H1 (cell line): ENCODE results near the gene NMT1. TPM values are rescaled to one million over a fixed set of nuclear protein-coding genes. Genes with fewer than 3 reads are reported as not detected.

Source experiments
- CTCF ChIA-PET: fragments of 300-600 bp; sonication (Branson Sonifier 250); formaldehyde crosslinking; loops from one replicate; lab custom pipeline; 2021; ENCODE audit not compliant: partially characterized antibody; lab: Charles Lee
- POLR2A ChIA-PET: fragments of 300-600 bp; sonication (Branson Sonifier 250); formaldehyde crosslinking; loops from one replicate; lab custom pipeline; 2021; ENCODE audit warnings: inconsistent platforms; ENCODE audit not compliant: partially characterized antibody; lab: Charles Lee
- DNase-seq, 2 experiments: peaks; one replicate each; pipeline versions ENCODE4 v3.0.0 to v3.0.0-alpha.2; 2010 to 2022; ENCODE audit warnings: low spot score in 2 of 2, low read depth in 1 of 2, mixed read lengths in 1 of 2
- FAIRE-seq: peaks from 2 replicates; lab custom pipeline; 2011; peaks lifted over from hg19 to GRCh38; lab: Jason Lieb, UNC
- H2AFZ ChIP-seq: 2 replicates; pipeline ENCODE4 v1.8.1; 2012; ENCODE audit warnings: low read length, inconsistent platforms
- H2AK5ac ChIP-seq: 2 replicates; pipeline ENCODE4 v1.6.1; 2013; ENCODE audit warnings: low read depth, low read length
- H2BK120ac ChIP-seq: replicated peaks from 2 replicates; pipeline ENCODE3; 2013; ENCODE audit warnings: low read depth, low read length, inconsistent platforms
- H2BK12ac ChIP-seq: 2 replicates; pipeline ENCODE4 v1.6.1; 2013; ENCODE audit warnings: low read depth, low read length
- H2BK15ac ChIP-seq: 2 replicates; pipeline ENCODE4 v1.6.1; 2013; ENCODE audit warnings: low read length
- H2BK20ac ChIP-seq: 2 replicates; pipeline ENCODE4 v1.6.1; 2013; ENCODE audit warnings: low read length
- H2BK5ac ChIP-seq: 2 replicates; pipeline ENCODE4 v1.6.1; 2013; ENCODE audit warnings: low read depth, low read length
- H3K14ac ChIP-seq: 2 replicates; pipeline ENCODE4 v1.6.1; 2013; ENCODE audit warnings: inconsistent platforms; ENCODE audit not compliant: insufficient read length
- H3K18ac ChIP-seq: 2 replicates; pipeline ENCODE4 v1.6.1; 2013; ENCODE audit warnings: low read length; ENCODE audit errors: extremely low read depth
- H3K23ac ChIP-seq: 2 replicates; pipeline ENCODE4 v1.6.1; 2013; ENCODE audit warnings: inconsistent platforms; ENCODE audit not compliant: insufficient read length
- H3K23me2 ChIP-seq: 2 replicates; pipeline ENCODE4 v1.6.1; 2013; ENCODE audit warnings: low read depth, low read length
- H3K27ac ChIP-seq: 2 replicates; pipeline ENCODE4 v1.6.1; 2011; ENCODE audit warnings: low read depth, low read length, inconsistent platforms
- H3K27me3 ChIP-seq, 4 experiments: replicated peaks in 1 of 4; 1 replicate in 1 of 4; 2 replicates in 3 of 4; pipeline versions ENCODE4 v1.6.1 to v1.8.1; 2011 to 2013; ENCODE audit warnings: low read length in 3 of 4, mild to moderate bottlenecking in 3 of 4, inconsistent platforms in 2 of 4, mixed read lengths in 2 of 4, moderate library complexity in 1 of 4; ENCODE audit not compliant: control insufficient read depth in 3 of 4, insufficient read depth in 3 of 4; ENCODE audit errors: extremely low read depth in 1 of 4
- H3K36me3 ChIP-seq, 4 experiments: 2 replicates each; pipeline versions ENCODE4 v1.6.1 to v1.8.1; 2011 to 2013; ENCODE audit warnings: mild to moderate bottlenecking in 4 of 4, low read length in 3 of 4, moderate library complexity in 2 of 4, control low read depth in 1 of 4, inconsistent platforms in 1 of 4; ENCODE audit not compliant: insufficient read depth in 4 of 4, control insufficient read depth in 2 of 4
- H3K4ac ChIP-seq: replicated peaks from 2 replicates; pipeline ENCODE3; 2013; ENCODE audit warnings: low read length, low read depth, mixed read lengths, inconsistent platforms; ENCODE audit not compliant: insufficient read length
- H3K4me1 ChIP-seq, 4 experiments: replicated peaks in 1 of 4; 1 replicate in 1 of 4; 2 replicates in 3 of 4; pipeline versions ENCODE4 v1.6.1 to v1.8.1; 2011 to 2013; ENCODE audit warnings: low read length in 3 of 4, inconsistent platforms in 2 of 4, mixed read lengths in 1 of 4; ENCODE audit not compliant: insufficient read depth in 4 of 4, control insufficient read depth in 3 of 4
- H3K4me2 ChIP-seq, 2 experiments: 2 replicates each; pipeline versions ENCODE4 v1.6.1 to v1.8.1; 2011 to 2013; ENCODE audit warnings: low read depth in 2 of 2, low read length in 2 of 2, control low read depth in 1 of 2, inconsistent platforms in 1 of 2, mild to moderate bottlenecking in 1 of 2; ENCODE audit not compliant: insufficient read depth in 1 of 2
- H3K4me3 ChIP-seq, 4 experiments: fragments of 200-600, 300-600 bp in 1 of 4; sonication (generic), shearing (Covaris generic), sonication (Bioruptor Twin) in 1 of 4; 2 replicates each; pipeline versions ENCODE4 v1.5.1 to v1.8.1; 2011 to 2016; ENCODE audit warnings: low read length in 4 of 4, low read depth in 3 of 4, control low read depth in 2 of 4, inconsistent platforms in 2 of 4, mild to moderate bottlenecking in 2 of 4, mixed read lengths in 1 of 4, moderate library complexity in 1 of 4; ENCODE audit not compliant: insufficient read depth in 2 of 4; ENCODE audit errors: extremely low read depth in 1 of 4
- H3K56ac ChIP-seq: replicated peaks from 2 replicates; pipeline ENCODE3; 2013; ENCODE audit warnings: low read depth, mild to moderate bottlenecking, mixed read lengths, low read length, inconsistent platforms; ENCODE audit not compliant: insufficient read length
- H3K79me1 ChIP-seq: 2 replicates; pipeline ENCODE4 v1.6.1; 2013; ENCODE audit warnings: low read depth, low read length, control low read depth
- H3K79me2 ChIP-seq, 2 experiments: 2 replicates each; pipeline versions ENCODE4 v1.6.1 to v1.8.1; 2012 to 2013; ENCODE audit warnings: low read length in 2 of 2, mild to moderate bottlenecking in 2 of 2, inconsistent platforms in 1 of 2; ENCODE audit not compliant: insufficient read depth in 2 of 2, control insufficient read depth in 1 of 2
- H3K9ac ChIP-seq, 4 experiments: replicated peaks in 1 of 4; 1 replicate in 1 of 4; 2 replicates in 3 of 4; pipeline versions ENCODE4 v1.6.1 to v1.8.1; 2011 to 2013; ENCODE audit warnings: low read depth in 3 of 4, low read length in 3 of 4, control low read depth in 2 of 4, mild to moderate bottlenecking in 2 of 4, moderate library complexity in 2 of 4, inconsistent platforms in 1 of 4; ENCODE audit errors: extremely low read depth in 1 of 4
- H3K9me3 ChIP-seq, 2 experiments: 2 replicates each; pipeline versions ENCODE4 v1.6.1 to v1.8.1; 2012 to 2013; ENCODE audit warnings: mild to moderate bottlenecking in 2 of 2, moderate library complexity in 2 of 2, control low read depth in 1 of 2, inconsistent platforms in 1 of 2, low read depth in 1 of 2, low read length in 1 of 2, mixed read lengths in 1 of 2; ENCODE audit not compliant: insufficient read depth in 2 of 2
- H4K20me1 ChIP-seq, 2 experiments: replicated peaks in 1 of 2; 2 replicates each; pipeline versions ENCODE3 to v1.8.1; 2011 to 2013; ENCODE audit warnings: inconsistent platforms in 2 of 2, low read length in 2 of 2, mild to moderate bottlenecking in 1 of 2; ENCODE audit not compliant: insufficient read depth in 2 of 2, control insufficient read depth in 1 of 2
- H4K5ac ChIP-seq: 2 replicates; pipeline ENCODE4 v1.6.1; 2013; ENCODE audit warnings: low read length, low read depth, mixed read lengths, inconsistent platforms; ENCODE audit not compliant: insufficient read length
- H4K8ac ChIP-seq: 2 replicates; pipeline ENCODE4 v1.8.0; 2013; ENCODE audit warnings: mild to moderate bottlenecking, moderate library complexity, low read length, inconsistent platforms; ENCODE audit not compliant: insufficient read depth; ENCODE audit errors: extremely low read depth
- H4K91ac ChIP-seq: replicated peaks from 2 replicates; pipeline ENCODE3; 2013; ENCODE audit warnings: low read length, mixed read lengths, inconsistent platforms; ENCODE audit not compliant: insufficient read length
- CTBP2 ChIP-seq: IDR thresholded peaks from 2 replicates; pipeline ENCODE4 v1.7.0; 2011; ENCODE audit warnings: borderline replicate concordance, mild to moderate bottlenecking, moderate library complexity, mixed read lengths, low read length; ENCODE audit not compliant: insufficient read depth, insufficient read length
- HDAC2 ChIP-seq, 2 experiments: fragments of 300-600 bp in 1 of 2; sonication (generic) in 1 of 2; IDR thresholded peaks; 2 replicates each; pipeline ENCODE4 v1.6.1; 2011 to 2012; ENCODE audit warnings: low read depth in 2 of 2, low read length in 2 of 2, mild to moderate bottlenecking in 2 of 2, moderate library complexity in 2 of 2, borderline replicate concordance in 1 of 2, inconsistent platforms in 1 of 2
- WGBS, 2 experiments: shearing (Covaris generic) in 1 of 2; methylation state at CpG; one replicate each; pipeline versions ENCODE4 v1.1.6 to v1.1.7; 2013 to 2015; ENCODE audit warnings: low lambda C conversion rate in 2 of 2, mixed read lengths in 2 of 2, inconsistent platforms in 1 of 2, low coverage in 1 of 2, missing lambda C conversion rate in 1 of 2; ENCODE audit not compliant: insufficient replicate concordance in 2 of 2, insufficient coverage in 1 of 2, insufficient read length in 1 of 2; ENCODE audit errors: extremely low coverage in 1 of 2, missing lambda C conversion rate in 1 of 2; 5-methylcytosine and 5-hydroxymethylcytosine counted together
- polyA plus RNA-seq, 7 experiments: library from polyadenylated mRNA; depleted of rRNA in 3 of 7; stranded (reverse) in 5 of 7; unstranded in 2 of 7; fragments of >200 nt in 5 of 7; fragments of 200-250 nt in 2 of 7; gene quantifications; 1 replicate in 5 of 7; 2 replicates in 1 of 7; 4 replicates in 1 of 7; pipeline versions ENCODE4 v1.2.1 to v1.2.3, GENCODE V29; 2011 to 2013; ENCODE audit warnings: missing spikeins in 2 of 7, mixed read lengths in 2 of 7
- total RNA-seq: library from RNA; stranded (reverse); fragmentation: NEBNext Ultra II Directional; extraction: Animal tissue kit (Norgen Biotek cat#: 25700); gene quantifications from 2 replicates; pipeline ENCODE4 v1.2.1, GENCODE V29; 2021
- TF ChIP-seq, protein P1 (sequence below): IDR thresholded peaks from 2 replicates; pipeline ENCODE4 v1.6.1; 2012; ENCODE audit warnings: low read length, inconsistent platforms

Gene NMT1
- total and polyA plus RNA-seq, 2 of the 8 experiments (the other 6 are each of a cell fraction or from before 2014, with no cell fraction given): 42.9 to 149 TPM

- 69% methylated on average over 8 of the region's 8 CpGs; no CpG with 5 or more reads in 1 of the 2 experiments for WGBS, 2 experiments
- ChIA-PET POLR2A (interaction anchor here (8.8 to 20.3 kb wide), 3 partner anchors 13 to 52 kb away, joined by 185 to 1076 read pairs (median 199); partner anchors contain the start of genes ACBD4, HEXIM2 and PLCD3), CTCF (interaction anchor here (0.6 to 9.4 kb wide), 5 partner anchors 10 to 847 kb away, joined by 3 to 187 read pairs (median 4); partner anchors contain the start of genes ACBD4 and HEXIM2)
- H3K18ac ChIP-seq: peak overlapping the region; percentile 71
- peak overlapping the region; percentile 87; the same call in 1 of the 2 replicates for H2BK12ac ChIP-seq
- peak overlapping the region; percentile 10 for H3K56ac ChIP-seq
- no peaks in the 10 kb centered on the region for H3K9me3 ChIP-seq
- no peaks in the 10 kb centered on the region for H3K27me3 ChIP-seq
- H3K4me2 ChIP-seq: peak overlapping the region; percentile 81
- peak overlapping the region; percentile 34 to 69 (median 52) for H3K4me3 ChIP-seq
- peak overlapping the region; percentile 41 for H3K4ac ChIP-seq
- no peak overlapping the region for H2BK120ac ChIP-seq
- H3K36me3 ChIP-seq: no peaks in the 10 kb centered on the region
- H3K14ac ChIP-seq: no peak overlapping the region
- H3K27ac ChIP-seq: no peak overlapping the region
- H3K9ac ChIP-seq: no peak overlapping the region; a peak in 1 of 7 replicates
- H2BK15ac ChIP-seq: peak overlapping the region; percentile 95
- no peak overlapping the region for H3K23ac ChIP-seq
- H3K4me1 ChIP-seq: peaks cover 3 to 23% (median 19%) of the 10 kb centered on the region in 4 experiments
- no peak for FAIRE-seq
- peak overlapping the region; percentile 81 for H4K8ac ChIP-seq
- H2AK5ac ChIP-seq: peak overlapping the region; percentile 99; the same call in 1 of the 2 replicates
- DNase-seq: no peak
- peaks cover 3% of the 10 kb centered on the region; the same call in 1 of the 2 replicates for H3K79me1 ChIP-seq
- no peak overlapping the region for H2AFZ ChIP-seq
- H4K20me1 ChIP-seq: peaks cover 0 to 5% of the 10 kb centered on the region in 2 experiments
- H3K23me2 ChIP-seq: peaks cover 22% of the 10 kb centered on the region
- peak overlapping the region; percentile 47; the same call in 1 of the 2 replicates for H2BK5ac ChIP-seq
- no peak overlapping the region for H4K91ac ChIP-seq
- H2BK20ac ChIP-seq: no peak overlapping the region
- peak overlapping the region; percentile 23 for H4K5ac ChIP-seq
- H3K79me2 ChIP-seq: peaks cover 0 to 6% of the 10 kb centered on the region in 2 experiments; a peak in 2 of 4 replicates
- TF ChIP-seq, protein P1, sequence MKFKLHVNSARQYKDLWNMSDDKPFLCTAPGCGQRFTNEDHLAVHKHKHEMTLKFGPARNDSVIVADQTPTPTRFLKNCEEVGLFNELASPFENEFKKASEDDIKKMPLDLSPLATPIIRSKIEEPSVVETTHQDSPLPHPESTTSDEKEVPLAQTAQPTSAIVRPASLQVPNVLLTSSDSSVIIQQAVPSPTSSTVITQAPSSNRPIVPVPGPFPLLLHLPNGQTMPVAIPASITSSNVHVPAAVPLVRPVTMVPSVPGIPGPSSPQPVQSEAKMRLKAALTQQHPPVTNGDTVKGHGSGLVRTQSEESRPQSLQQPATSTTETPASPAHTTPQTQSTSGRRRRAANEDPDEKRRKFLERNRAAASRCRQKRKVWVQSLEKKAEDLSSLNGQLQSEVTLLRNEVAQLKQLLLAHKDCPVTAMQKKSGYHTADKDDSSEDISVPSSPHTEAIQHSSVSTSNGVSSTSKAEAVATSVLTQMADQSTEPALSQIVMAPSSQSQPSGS: no peak
- TF ChIP-seq CTBP2 (no peak), HDAC2 (IDR thresholded peaks at IDR 0.05; ENCODE audit: borderline replicate concordance in 1 of 2, low read depth in 2 of 2, low read length in 2 of 2) (0 out of 4 replicates have a peak, but pooled peaks of 1 of the 2 experiments have one; percentile 6)
Measured at GRCh38 chr17:45145035-45145389, 83.9 kb downstream of the NMT1 start.
